ENCODE data around the gene CACNA1I. TPM values are rescaled to one million over a fixed set of nuclear protein-coding genes. Genes with fewer than 3 reads are reported as not detected.

The CACNA1I gene
- total RNA-seq, 3 donors from 2014 or later (not counting 1 experiment from before 2014, with no cell fraction given) = 0.05 to 0.83 (median 0.72) TPM

GRCh38 chr22:39666495-39666894 is 95.9 kb downstream of the CACNA1I start:
- Mint-ChIP-seq H3K9me3 (peaks cover 0 to 3% of the 10 kb centered on the region in 2 donors), H3K4me3 (no peak overlapping the region), H3K27ac (no peak overlapping the region), H3K36me3 (peaks cover 1% of the 10 kb centered on the region), H3K4me1 (peaks cover 10 to 16% of the 10 kb centered on the region in 2 donors), H3K27me3 (ENCODE audit: low read depth in 2 of 2) (peaks cover 13 to 33% of the 10 kb centered on the region in 2 donors)
- H3K4me3 ChIP-seq (ENCODE audit: low read length) = no peak overlapping the region
- H3K36me3 ChIP-seq (ENCODE audit: control insufficient read depth, insufficient read depth, low read length) = no peaks in the 10 kb centered on the region
- TF ChIP-seq CTCF (IDR thresholded peaks at IDR 0.05) = no peak
- no peak for DNase-seq
- H3K27ac ChIP-seq (ENCODE audit: low read length) = no peak overlapping the region
- peaks cover 18% of the 10 kb centered on the region for H3K4me1 ChIP-seq (ENCODE audit: control insufficient read depth, insufficient read depth, low read length)
- H3K27me3 ChIP-seq (ENCODE audit: control insufficient read depth, insufficient read depth, low read length) = peaks cover 15% of the 10 kb centered on the region
- no peaks in the 10 kb centered on the region for H3K9me3 ChIP-seq (ENCODE audit: control insufficient read depth, insufficient read depth, low read length)
- ATAC-seq = no peak
- intact Hi-C loops (cut with micrococcal nuclease) = no loop called here
- 89% methylated on average over 5 of the region's 5 CpGs for WGBS (ENCODE audit: insufficient coverage)

- Mint-ChIP-seq H3K9me3 (peaks cover 2 to 7% of the 10 kb centered on the region in 2 donors), H3K27ac (no peak overlapping the region), H3K4me1 (peaks cover 10 to 16% of the 10 kb centered on the region in 2 donors), H3K4me3 (no peak overlapping the region), H3K27me3 (ENCODE audit: low read depth in 2 of 2) (peaks cover 13 to 36% of the 10 kb centered on the region in 2 donors), H3K36me3 (peaks cover 6% of the 10 kb centered on the region)
- H3K27me3 ChIP-seq (ENCODE audit: control insufficient read depth, insufficient read depth, low read length) = peaks cover 11% of the 10 kb centered on the region
- H3K27ac ChIP-seq (ENCODE audit: low read length) = no peak overlapping the region
- intact Hi-C loops (cut with micrococcal nuclease) = no loop called here
- peaks cover 14% of the 10 kb centered on the region for H3K4me1 ChIP-seq (ENCODE audit: control insufficient read depth, insufficient read depth, low read length)
- ATAC-seq = no peak
- peaks cover 3% of the 10 kb centered on the region for H3K9me3 ChIP-seq (ENCODE audit: control insufficient read depth, insufficient read depth, low read length)
- TF ChIP-seq CTCF (IDR thresholded peaks at IDR 0.05) = no peak
- WGBS (ENCODE audit: insufficient coverage) = 67% methylated on average over 7 of the region's 7 CpGs
- no peak for DNase-seq
- no peak overlapping the region for H3K4me3 ChIP-seq (ENCODE audit: low read length)
- no peaks in the 10 kb centered on the region for H3K36me3 ChIP-seq (ENCODE audit: control insufficient read depth, insufficient read depth, low read length)
Measured at GRCh38 chr22:39666926-39667325, 96.4 kb downstream of the CACNA1I start.

GRCh38 chr22:39669432-39669831 is 98.9 kb downstream of the CACNA1I start:
- peaks cover 2 to 7% of the 10 kb centered on the region in 2 donors for H3K9me3 Mint-ChIP-seq

More at GRCh38 chr22:39669432-39669831, 98.9 kb downstream of the CACNA1I start:
- Mint-ChIP-seq H3K27me3 (ENCODE audit: low read depth in 2 of 2) (peaks cover 8 to 24% of the 10 kb centered on the region in 2 donors), H3K36me3 (peaks cover 11% of the 10 kb centered on the region), H3K4me3 (no peak overlapping the region), H3K4me1 (no peaks in the 10 kb centered on the region), H3K27ac (no peak overlapping the region)
- H3K27ac ChIP-seq (ENCODE audit: low read length) = no peak overlapping the region
- DNase-seq (no peak), ATAC-seq (no peak)
- 95% methylated on average over 2 of the region's 2 CpGs for WGBS (ENCODE audit: insufficient coverage)
- no peaks in the 10 kb centered on the region for H3K4me1 ChIP-seq (ENCODE audit: control insufficient read depth, insufficient read depth, low read length)
- TF ChIP-seq CTCF (IDR thresholded peaks at IDR 0.05) = no peak
- intact Hi-C loops (cut with micrococcal nuclease) = no loop called here
- H3K27me3 ChIP-seq (ENCODE audit: control insufficient read depth, insufficient read depth, low read length) = no peaks in the 10 kb centered on the region
- H3K9me3 ChIP-seq (ENCODE audit: control insufficient read depth, insufficient read depth, low read length) = peaks cover 13% of the 10 kb centered on the region
- H3K4me3 ChIP-seq (ENCODE audit: low read length) = no peak overlapping the region
- H3K36me3 ChIP-seq (ENCODE audit: control insufficient read depth, insufficient read depth, low read length) = no peaks in the 10 kb centered on the region

All from natural killer cell (primary cell).